ENCODE data around the gene DIPK1B.

DNA sequence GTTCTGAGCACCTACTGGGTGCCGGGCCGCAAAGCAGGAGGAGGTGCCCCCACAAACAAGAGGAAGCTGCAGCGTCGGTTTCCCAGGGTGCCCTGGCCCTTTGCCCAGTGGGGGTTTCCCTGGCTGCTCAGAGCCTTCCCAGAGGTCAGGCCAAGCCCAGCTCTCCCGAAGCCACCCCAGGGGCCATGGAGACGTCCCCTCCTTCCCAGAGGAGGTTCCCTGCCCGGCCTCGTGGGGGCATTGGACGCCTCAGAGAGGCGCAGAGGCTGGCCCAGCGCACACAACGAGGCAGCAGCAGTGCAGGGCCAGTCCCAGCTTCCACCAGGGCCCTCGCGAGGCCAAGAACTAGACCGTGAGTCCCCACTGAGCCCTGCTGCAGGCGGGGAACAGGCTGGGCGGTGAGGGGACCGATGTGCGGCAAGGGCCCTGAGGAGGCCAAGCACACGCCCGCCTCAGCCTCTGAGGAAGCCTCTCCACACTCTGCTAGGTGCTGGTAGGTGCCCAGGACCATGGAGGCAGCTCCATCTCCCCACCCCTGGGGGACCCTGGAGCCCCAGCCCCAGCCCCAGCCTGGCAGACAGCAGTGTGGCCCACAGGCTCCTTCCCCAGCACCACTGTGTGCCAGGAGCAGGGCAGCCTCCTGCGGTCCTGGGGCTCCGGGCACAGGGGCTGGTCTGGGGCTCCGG, 7.0 kb downstream of the DIPK1B start:
- TF ChIP-seq, protein P1, sequence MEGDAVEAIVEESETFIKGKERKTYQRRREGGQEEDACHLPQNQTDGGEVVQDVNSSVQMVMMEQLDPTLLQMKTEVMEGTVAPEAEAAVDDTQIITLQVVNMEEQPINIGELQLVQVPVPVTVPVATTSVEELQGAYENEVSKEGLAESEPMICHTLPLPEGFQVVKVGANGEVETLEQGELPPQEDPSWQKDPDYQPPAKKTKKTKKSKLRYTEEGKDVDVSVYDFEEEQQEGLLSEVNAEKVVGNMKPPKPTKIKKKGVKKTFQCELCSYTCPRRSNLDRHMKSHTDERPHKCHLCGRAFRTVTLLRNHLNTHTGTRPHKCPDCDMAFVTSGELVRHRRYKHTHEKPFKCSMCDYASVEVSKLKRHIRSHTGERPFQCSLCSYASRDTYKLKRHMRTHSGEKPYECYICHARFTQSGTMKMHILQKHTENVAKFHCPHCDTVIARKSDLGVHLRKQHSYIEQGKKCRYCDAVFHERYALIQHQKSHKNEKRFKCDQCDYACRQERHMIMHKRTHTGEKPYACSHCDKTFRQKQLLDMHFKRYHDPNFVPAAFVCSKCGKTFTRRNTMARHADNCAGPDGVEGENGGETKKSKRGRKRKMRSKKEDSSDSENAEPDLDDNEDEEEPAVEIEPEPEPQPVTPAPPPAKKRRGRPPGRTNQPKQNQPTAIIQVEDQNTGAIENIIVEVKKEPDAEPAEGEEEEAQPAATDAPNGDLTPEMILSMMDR (IDR thresholded peaks at IDR 0.05): no peak
- no peak for TF ChIP-seq POLR2A (IDR thresholded peaks at IDR 0.05)
